Ascending aorta (tissue), 2 donors: ENCODE data around the gene ODAM. TPM values are rescaled to one million over a fixed set of nuclear protein-coding genes. Genes with fewer than 3 reads are reported as not detected.

Source experiments
- DNase-seq, 2 donors: peaks; one replicate each; pipeline ENCODE4 v3.0.0-alpha.2; 2019; ENCODE audit warnings: low spot score in 2 of 2
- H3K27ac ChIP-seq, 2 donors: fragments of 200-600 bp; sonication (generic); one replicate each; pipeline ENCODE4 v1.5.1; 2016 to 2017; ENCODE audit warnings: mild to moderate bottlenecking in 1 of 2
- H3K27me3 ChIP-seq: fragments of 200-600 bp; sonication (generic); one replicate; pipeline ENCODE4 v1.5.1; 2017
- H3K36me3 ChIP-seq, 2 donors: fragments of 200-600 bp; sonication (generic); one replicate each; pipeline ENCODE4 v1.5.1; 2016
- H3K4me1 ChIP-seq, 2 donors: fragments of 200-600 bp; sonication (generic); one replicate each; pipeline ENCODE4 v1.5.1; 2016 to 2017; ENCODE audit warnings: mild to moderate bottlenecking in 1 of 2
- H3K4me3 ChIP-seq, 2 donors: fragments of 200-600 bp; sonication (generic); one replicate each; pipeline ENCODE4 v1.5.1; 2016 to 2017; ENCODE audit warnings: mild to moderate bottlenecking in 1 of 2
- H3K9me3 ChIP-seq, 2 donors: fragments of 200-600 bp; sonication (generic); one replicate each; pipeline ENCODE4 v1.5.1; 2016
- intact Hi-C: fragments of 100-400 bp; cut with DNase I; formaldehyde crosslinking; loops from one replicate; pipeline ENCODE4 v1.15.1; 2023
- total RNA-seq: library from RNA; depleted of rRNA; stranded (reverse); fragments of >200 nt; gene quantifications from one replicate; pipeline ENCODE4 v1.1.0, GENCODE V29; 2016
- TF ChIP-seq, protein P1 (sequence below), 3 experiments: fragments of 200-600 bp in 2 of 3; fragments of 450-650 bp in 1 of 3; sonication (generic) in 2 of 3; IDR thresholded peaks; one replicate each; pipeline ENCODE4 v1.5.1; 2016 to 2019; ENCODE audit warnings: antibody characterized with exemption in 3 of 3, mild to moderate bottlenecking in 1 of 3, moderate library complexity in 1 of 3

The ODAM gene, protein sequence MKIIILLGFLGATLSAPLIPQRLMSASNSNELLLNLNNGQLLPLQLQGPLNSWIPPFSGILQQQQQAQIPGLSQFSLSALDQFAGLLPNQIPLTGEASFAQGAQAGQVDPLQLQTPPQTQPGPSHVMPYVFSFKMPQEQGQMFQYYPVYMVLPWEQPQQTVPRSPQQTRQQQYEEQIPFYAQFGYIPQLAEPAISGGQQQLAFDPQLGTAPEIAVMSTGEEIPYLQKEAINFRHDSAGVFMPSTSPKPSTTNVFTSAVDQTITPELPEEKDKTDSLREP
- not detected for total RNA-seq

DNA sequence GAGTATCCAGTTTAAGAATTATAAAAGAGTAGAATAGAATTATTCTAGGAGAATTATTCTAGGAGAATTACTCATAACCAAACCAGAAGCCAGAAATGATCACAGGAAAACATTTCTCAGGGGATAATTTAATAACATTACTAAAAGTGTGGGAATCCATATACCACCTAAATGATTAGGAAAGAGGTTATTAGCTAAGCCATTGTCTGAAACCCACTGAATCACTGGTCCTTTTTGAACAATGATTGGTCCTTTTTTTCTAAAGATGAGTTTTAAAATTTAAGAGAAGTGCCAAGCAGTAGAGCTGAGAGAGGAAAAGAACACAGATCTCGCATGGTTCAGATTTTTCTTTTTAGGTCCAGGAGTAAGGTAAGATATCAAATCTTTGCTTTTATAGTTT is at the start of gene ODAM:
ODAM (plus strand) TSS at position 301 of the 400 bp plus-strand sequence. CDS start 819 bp downstream, outside the sequence.
- Histone ChIP-seq H3K27ac (no peak within 1 kb of the TSS), H3K4me3 (no peak within 1 kb of the TSS), H3K27me3 (no peaks in the 10 kb centered on the region), H3K9me3 (no peaks in the 10 kb centered on the region), H3K4me1 (no peaks in the 10 kb centered on the region), H3K36me3 (no peaks in the 10 kb centered on the region)
- DNase-seq: no peak
- intact Hi-C loops: no loop called here
- TF ChIP-seq, protein P1, sequence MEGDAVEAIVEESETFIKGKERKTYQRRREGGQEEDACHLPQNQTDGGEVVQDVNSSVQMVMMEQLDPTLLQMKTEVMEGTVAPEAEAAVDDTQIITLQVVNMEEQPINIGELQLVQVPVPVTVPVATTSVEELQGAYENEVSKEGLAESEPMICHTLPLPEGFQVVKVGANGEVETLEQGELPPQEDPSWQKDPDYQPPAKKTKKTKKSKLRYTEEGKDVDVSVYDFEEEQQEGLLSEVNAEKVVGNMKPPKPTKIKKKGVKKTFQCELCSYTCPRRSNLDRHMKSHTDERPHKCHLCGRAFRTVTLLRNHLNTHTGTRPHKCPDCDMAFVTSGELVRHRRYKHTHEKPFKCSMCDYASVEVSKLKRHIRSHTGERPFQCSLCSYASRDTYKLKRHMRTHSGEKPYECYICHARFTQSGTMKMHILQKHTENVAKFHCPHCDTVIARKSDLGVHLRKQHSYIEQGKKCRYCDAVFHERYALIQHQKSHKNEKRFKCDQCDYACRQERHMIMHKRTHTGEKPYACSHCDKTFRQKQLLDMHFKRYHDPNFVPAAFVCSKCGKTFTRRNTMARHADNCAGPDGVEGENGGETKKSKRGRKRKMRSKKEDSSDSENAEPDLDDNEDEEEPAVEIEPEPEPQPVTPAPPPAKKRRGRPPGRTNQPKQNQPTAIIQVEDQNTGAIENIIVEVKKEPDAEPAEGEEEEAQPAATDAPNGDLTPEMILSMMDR (IDR thresholded peaks at IDR 0.05): no peak

DNA sequence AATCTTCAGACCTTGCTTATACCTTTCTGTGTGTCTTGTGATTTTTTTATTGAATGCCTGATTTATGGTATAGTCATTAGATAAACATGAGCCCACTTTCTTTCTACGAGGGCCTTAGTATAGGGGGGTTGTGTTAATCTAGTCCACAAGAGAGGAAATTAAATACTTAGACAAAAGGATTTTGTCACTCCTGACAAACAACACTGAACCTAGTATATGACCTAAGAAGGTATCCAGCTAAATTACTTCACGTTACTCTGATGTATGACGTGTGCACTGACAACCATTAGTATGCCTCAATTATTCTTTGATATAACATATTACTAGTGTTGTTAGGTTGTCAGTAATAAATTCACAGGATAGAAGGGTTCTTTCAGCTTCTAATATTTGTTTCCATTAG is 44.3 kb upstream of the ODAM start:
- H3K9me3 ChIP-seq: no peaks in the 10 kb centered on the region
- H3K36me3 ChIP-seq: no peaks in the 10 kb centered on the region
- TF ChIP-seq, protein P1 (IDR thresholded peaks at IDR 0.05): no peak
- intact Hi-C loops: no loop called here
- H3K4me3 ChIP-seq: no peak overlapping the region
- DNase-seq: no peak
- H3K27me3 ChIP-seq: no peaks in the 10 kb centered on the region
- no peaks in the 10 kb centered on the region for H3K4me1 ChIP-seq
- no peak overlapping the region for H3K27ac ChIP-seq

DNA sequence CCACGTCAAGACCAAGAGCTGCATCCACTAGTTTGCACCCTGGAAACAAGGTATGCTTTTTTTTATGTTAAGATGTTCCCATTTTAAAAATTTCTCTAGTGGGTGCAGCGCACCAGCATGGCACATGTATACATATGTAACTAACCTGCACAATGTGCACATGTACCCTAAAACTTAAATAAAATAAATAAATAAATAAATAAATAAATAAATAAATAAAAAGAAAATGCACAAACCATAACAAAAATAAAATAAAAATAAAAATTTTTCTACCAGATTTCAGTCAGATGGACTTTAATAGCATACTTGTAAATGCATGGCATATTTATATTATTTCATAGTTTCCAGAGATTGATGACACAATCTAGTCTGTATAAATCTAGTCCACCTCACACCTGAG is 43.4 kb upstream of the ODAM start:
- Histone ChIP-seq H3K4me3 (no peak overlapping the region), H3K4me1 (no peaks in the 10 kb centered on the region), H3K9me3 (no peaks in the 10 kb centered on the region), H3K36me3 (no peaks in the 10 kb centered on the region), H3K27ac (no peak overlapping the region), H3K27me3 (no peaks in the 10 kb centered on the region)
- intact Hi-C loops: no loop called here
- TF ChIP-seq, protein P1 (IDR thresholded peaks at IDR 0.05): no peak
- no peak for DNase-seq

DNA sequence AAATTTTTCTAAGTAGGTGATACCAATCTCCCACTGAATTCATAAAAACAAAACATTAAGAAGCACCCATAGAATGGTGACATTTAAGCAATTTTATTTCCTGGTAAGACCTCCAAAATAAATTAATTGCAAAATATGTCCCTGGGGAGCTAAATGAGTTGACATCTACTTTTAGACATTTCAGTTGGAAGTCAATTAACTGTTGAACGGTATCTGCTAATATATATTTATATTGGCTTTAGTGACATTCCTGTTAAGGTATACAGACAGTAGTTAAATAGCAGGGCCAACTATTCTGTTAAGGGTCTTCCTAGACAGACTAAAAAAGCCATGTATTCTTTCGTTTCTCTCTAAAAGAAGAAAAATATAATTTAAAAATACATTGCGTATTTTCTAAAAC is 41.6 kb upstream of the ODAM start, which contains the start of gene PRR27:
PRR27 (plus strand) TSS at position 301 of the 400 bp plus-strand sequence. CDS start 139 bp downstream, outside the sequence.
- H3K4me3 ChIP-seq: no peak within 1 kb of the TSS
- TF ChIP-seq, protein P1 (IDR thresholded peaks at IDR 0.05): no peak
- H3K9me3 ChIP-seq: no peaks in the 10 kb centered on the region
- H3K4me1 ChIP-seq: no peaks in the 10 kb centered on the region
- no peaks in the 10 kb centered on the region for H3K27me3 ChIP-seq
- intact Hi-C loops: no loop called here
- no peak within 1 kb of the TSS for H3K27ac ChIP-seq
- H3K36me3 ChIP-seq: no peaks in the 10 kb centered on the region
- no peak for DNase-seq

DNA sequence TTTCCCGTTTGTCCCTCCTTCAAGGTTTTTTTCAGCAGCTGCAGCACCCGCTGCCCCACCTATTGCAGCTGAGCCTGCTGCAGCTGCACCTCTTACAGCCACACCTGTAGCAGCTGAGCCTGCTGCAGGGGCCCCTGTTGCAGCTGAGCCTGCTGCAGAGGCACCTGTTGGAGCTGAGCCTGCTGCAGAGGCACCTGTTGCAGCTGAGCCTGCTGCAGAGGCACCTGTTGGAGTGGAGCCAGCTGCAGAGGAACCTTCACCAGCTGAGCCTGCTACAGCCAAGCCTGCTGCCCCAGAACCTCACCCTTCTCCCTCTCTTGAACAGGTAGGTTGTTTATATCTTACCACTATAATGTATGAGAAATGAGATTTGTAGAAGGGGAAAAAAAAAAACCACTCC is 36.9 kb upstream of the ODAM start:
- no peak for DNase-seq
- H3K4me1 ChIP-seq: no peaks in the 10 kb centered on the region
- no peaks in the 10 kb centered on the region for H3K27me3 ChIP-seq
- intact Hi-C loops: no loop called here
- no peaks in the 10 kb centered on the region for H3K9me3 ChIP-seq
- H3K27ac ChIP-seq: no peak overlapping the region
- no peaks in the 10 kb centered on the region for H3K36me3 ChIP-seq
- TF ChIP-seq, protein P1 (IDR thresholded peaks at IDR 0.05): no peak
- no peak overlapping the region for H3K4me3 ChIP-seq
